Right atrium auricular region (tissue), 2 donors: Measurements from ENCODE around the gene TSPAN32. TPM values are rescaled to one million over a fixed set of nuclear protein-coding genes. Genes with fewer than 3 reads are reported as not detected.

ENCODE experiments used
- DNase-seq: peaks from one replicate; pipeline ENCODE4 v3.0.0-alpha.2; 2019; ENCODE audit warnings: low spot score
- H3K27ac ChIP-seq, 2 donors: fragments of 200-600 bp; sonication (generic); 1 replicate in 1 of 2; 2 replicates in 1 of 2; pipeline ENCODE4 v1.5.1; 2016 to 2019
- H3K27me3 ChIP-seq, 2 donors: fragments of 200-600 bp; sonication (generic); one replicate each; pipeline versions ENCODE4 v1.5.1 to v1.6.0; 2017 to 2019
- H3K36me3 ChIP-seq: fragments of 200-600 bp; sonication (generic); one replicate; pipeline ENCODE4 v1.5.1; 2016
- H3K4me1 ChIP-seq, 2 donors: fragments of 200-600 bp; sonication (generic); one replicate each; pipeline versions ENCODE4 v1.5.1 to v1.6.0; 2017 to 2019
- H3K4me3 ChIP-seq, 2 donors: fragments of 200-600 bp; sonication (generic); 1 replicate in 1 of 2; 2 replicates in 1 of 2; pipeline ENCODE4 v1.5.1; 2017 to 2019; ENCODE audit warnings: mild to moderate bottlenecking in 1 of 2, moderate library complexity in 1 of 2
- H3K9me3 ChIP-seq, 2 donors: fragments of 200-600 bp; sonication (generic); one replicate each; pipeline ENCODE4 v1.5.1; 2019
- CTCF ChIP-seq, 2 donors: fragments of 200-600 bp; sonication (generic); IDR thresholded peaks; one replicate each; pipeline ENCODE4 v1.5.1; 2019; ENCODE audit warnings: antibody characterized with exemption in 2 of 2
- total RNA-seq, 2 donors: library from RNA; depleted of rRNA; stranded (reverse); fragments of >200 nt; gene quantifications; one replicate each; pipeline ENCODE4 v1.1.0, GENCODE V29; 2016

TSPAN32 gene
- total RNA-seq, 2 donors from 2014 or later: 2.6 to 15.2 TPM

GRCh38 chr11:2367266-2368160, 65.7 kb downstream of the TSPAN32 start:
- no peak for DNase-seq
- peak overlapping the region; percentile 54 to 56 for H3K27ac ChIP-seq
- no peak for TF ChIP-seq CTCF (IDR thresholded peaks at IDR 0.05)
- H3K4me3 ChIP-seq: no peak overlapping the region
- H3K36me3 ChIP-seq: no peaks in the 10 kb centered on the region
- H3K4me1 ChIP-seq: peaks cover 0 to 35% of the 10 kb centered on the region in 2 donors
- no peaks in the 10 kb centered on the region for H3K27me3 ChIP-seq
- H3K9me3 ChIP-seq: no peaks in the 10 kb centered on the region

Other genes starting within 250 kb of the TSPAN32 start
- 10 to 100 TPM; 43.2 to 61.9 TPM for gene IGF2, start 162.6 kb upstream of the TSPAN32 start, total RNA-seq
- gene INS, start 140.8 kb upstream of the TSPAN32 start, total RNA-seq: not detected
- gene TH, start 130.2 kb upstream of the TSPAN32 start, total RNA-seq: not detected
- under 1 TPM in 1 of 2 donors, not detected in 1; 0.51 TPM for gene ASCL2, start 31.4 kb upstream of the TSPAN32 start, total RNA-seq
- gene C11orf21, start 95 bp upstream of the TSPAN32 start, total RNA-seq: 10 to 100 TPM in 1 of 2 donors, 1 to 10 TPM in 1; 1.4 to 11.9 TPM
- gene CD81, start 75.3 kb downstream of the TSPAN32 start, total RNA-seq: 100 to 1,000 TPM; 433 to 528 TPM
- gene TSSC4, start 98.7 kb downstream of the TSPAN32 start, total RNA-seq: 10 to 100 TPM; 26.7 to 40.3 TPM
- not detected for gene TRPM5, start 142.5 kb downstream of the TSPAN32 start, total RNA-seq
- 10 to 100 TPM; 12.7 to 25.1 TPM for gene KCNQ1, start 143.0 kb downstream of the TSPAN32 start, total RNA-seq